Vagina (tissue), 2 donors: ENCODE data around the gene NOTCH4.

ENCODE experiments used
- POLR2A ChIP-seq, 2 donors: fragments of 450-650 bp; IDR thresholded peaks; one replicate each; pipeline ENCODE4 v1.6.1; 2017; ENCODE audit warnings: antibody characterized with exemption in 2 of 2, mild to moderate bottlenecking in 2 of 2, moderate library complexity in 2 of 2
- POLR2AphosphoS5 ChIP-seq, 2 donors: sonication (generic); formaldehyde crosslinking; IDR thresholded peaks; one replicate each; pipeline ENCODE4 v1.9.0; 2017; ENCODE audit warnings: antibody characterized with exemption in 2 of 2, mild to moderate bottlenecking in 2 of 2, low read depth in 1 of 2; ENCODE audit not compliant: insufficient read depth in 1 of 2
- TF ChIP-seq, protein P1 (sequence below), 3 experiments: fragments of 450-650 bp in 2 of 3; fragments of 200-600 bp in 1 of 3; sonication (generic) in 1 of 3; IDR thresholded peaks; one replicate each; pipeline ENCODE4 v1.5.1; 2017 to 2019; ENCODE audit warnings: antibody characterized with exemption in 3 of 3, mild to moderate bottlenecking in 2 of 3, moderate library complexity in 2 of 3

DNA sequence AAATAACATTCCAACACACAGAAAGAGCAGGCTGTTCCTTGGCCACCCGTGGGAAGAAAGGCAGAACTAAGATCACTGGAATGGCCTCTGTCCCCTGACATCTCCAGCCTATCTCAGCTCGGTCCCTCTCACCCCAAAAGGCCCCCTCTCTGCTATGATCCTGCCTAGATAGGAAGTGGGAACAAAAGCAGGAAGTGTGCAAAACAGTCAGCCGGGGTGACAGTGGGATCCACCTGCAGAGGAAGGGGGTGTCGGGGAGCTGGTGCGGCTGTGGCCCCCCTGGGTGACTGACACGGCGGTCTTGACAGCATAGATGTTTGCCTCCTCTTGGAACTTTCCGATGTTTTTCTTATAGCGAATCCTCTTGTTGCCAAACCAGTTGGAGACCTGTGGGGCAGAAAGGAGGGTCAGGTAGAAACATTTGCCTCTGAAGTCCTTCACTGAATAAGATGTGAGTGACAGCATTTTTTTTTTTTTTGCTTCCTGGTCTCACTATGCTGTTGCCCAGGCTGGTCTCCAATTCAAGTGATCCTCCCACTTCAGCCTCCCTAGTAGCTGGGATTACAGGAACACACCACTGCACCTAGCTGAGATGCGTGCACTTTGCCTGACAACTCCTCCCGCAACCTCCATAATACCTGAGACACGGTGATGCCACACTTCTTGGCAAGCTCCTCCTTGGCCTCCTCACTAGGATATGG lies 36.7 kb downstream of the NOTCH4 start:
- TF ChIP-seq, protein P1, sequence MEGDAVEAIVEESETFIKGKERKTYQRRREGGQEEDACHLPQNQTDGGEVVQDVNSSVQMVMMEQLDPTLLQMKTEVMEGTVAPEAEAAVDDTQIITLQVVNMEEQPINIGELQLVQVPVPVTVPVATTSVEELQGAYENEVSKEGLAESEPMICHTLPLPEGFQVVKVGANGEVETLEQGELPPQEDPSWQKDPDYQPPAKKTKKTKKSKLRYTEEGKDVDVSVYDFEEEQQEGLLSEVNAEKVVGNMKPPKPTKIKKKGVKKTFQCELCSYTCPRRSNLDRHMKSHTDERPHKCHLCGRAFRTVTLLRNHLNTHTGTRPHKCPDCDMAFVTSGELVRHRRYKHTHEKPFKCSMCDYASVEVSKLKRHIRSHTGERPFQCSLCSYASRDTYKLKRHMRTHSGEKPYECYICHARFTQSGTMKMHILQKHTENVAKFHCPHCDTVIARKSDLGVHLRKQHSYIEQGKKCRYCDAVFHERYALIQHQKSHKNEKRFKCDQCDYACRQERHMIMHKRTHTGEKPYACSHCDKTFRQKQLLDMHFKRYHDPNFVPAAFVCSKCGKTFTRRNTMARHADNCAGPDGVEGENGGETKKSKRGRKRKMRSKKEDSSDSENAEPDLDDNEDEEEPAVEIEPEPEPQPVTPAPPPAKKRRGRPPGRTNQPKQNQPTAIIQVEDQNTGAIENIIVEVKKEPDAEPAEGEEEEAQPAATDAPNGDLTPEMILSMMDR (IDR thresholded peaks at IDR 0.05), result no peak
- TF ChIP-seq POLR2A (IDR thresholded peaks at IDR 0.05) (no peak), POLR2AphosphoS5 (IDR thresholded peaks at IDR 0.05; ENCODE audit: insufficient read depth in 1 of 2, low read depth in 1 of 2) (no peak)
